GM18498 (cell line): ENCODE measurements around the gene PDGFRA.
"Not testable (repeated sequence)": the region's sequence is repeated elsewhere in the genome, so short reads cannot be mapped to it uniquely, and the experiment has no call there.

Experiments used
- ATAC-seq: cut with Tn5 transposase; IDR thresholded peaks from one replicate; pipeline ENCODE4 v1.9.1; 2021; ENCODE audit warnings: mild to moderate bottlenecking, moderate library complexity; ENCODE audit not compliant: unreplicated experiment

The PDGFRA gene

GRCh38 chr4:54318904-54319303 is 89.8 kb downstream of the PDGFRA start:
- ATAC-seq: peak; percentile 32

- ATAC-seq: no peak
Observed at GRCh38 chr4:54320826-54321685, 92.0 kb downstream of the PDGFRA start.

GRCh38 chr4:54322818-54323417 is 93.8 kb downstream of the PDGFRA start:
- ATAC-seq: peak; percentile 87

GRCh38 chr4:54330896-54331295 is 101.8 kb downstream of the PDGFRA start:
- ATAC-seq: no peak

GRCh38 chr4:54332542-54332941 is 103.4 kb downstream of the PDGFRA start:
- no peak for ATAC-seq

GRCh38 chr4:54333657-54334056 is 104.6 kb downstream of the PDGFRA start:
- ATAC-seq: no peak

- ATAC-seq: not testable (repeated sequence)
Observed at GRCh38 chr4:54334769-54335168, 105.7 kb downstream of the PDGFRA start.

GRCh38 chr4:54337009-54337408 is 107.9 kb downstream of the PDGFRA start:
- no peak for ATAC-seq

GRCh38 chr4:54342067-54342466 is 113.0 kb downstream of the PDGFRA start:
- not testable (repeated sequence) for ATAC-seq
